Endothelial cell of umbilical vein (primary cell): ENCODE measurements around the gene NOP9. TPM values are rescaled to one million over a fixed set of nuclear protein-coding genes. Genes with fewer than 3 reads are reported as not detected.

ENCODE experiments used
- BruUV-seq: library from RNA; stranded (reverse); fragments of 400-500 nt; replicated peaks from 2 replicates; lab custom pipeline; 2021; lab: Mats Ljungman, UMichigan
- CTCF ChIA-PET: fragments of 300-600, 350-600 bp; sonication (Branson Sonifier 250); formaldehyde crosslinking; loops from one replicate; lab custom pipeline; 2021; ENCODE audit warnings: antibody characterized with exemption, inconsistent platforms; lab: Charles Lee
- POLR2A ChIA-PET: fragments of 300-600, 350-600 bp; sonication (Branson Sonifier 250); formaldehyde crosslinking; loops from one replicate; lab custom pipeline; 2021; ENCODE audit warnings: antibody characterized with exemption, inconsistent platforms; lab: Charles Lee
- DNase-seq: peaks from one replicate; pipeline ENCODE4 v3.0.0-alpha.2; 2011; ENCODE audit warnings: low read depth, low spot score
- FAIRE-seq: peaks from 2 replicates; lab custom pipeline; 2011; peaks lifted over from hg19 to GRCh38; lab: Jason Lieb, UNC
- H2AFZ ChIP-seq: 2 replicates; pipeline ENCODE4 v1.6.0; 2012; ENCODE audit warnings: low read depth, low read length, control low read depth, inconsistent platforms
- H3K27ac ChIP-seq: 2 replicates; pipeline ENCODE4 v1.5.1; 2011; ENCODE audit warnings: low read depth, mild to moderate bottlenecking, control low read depth, low read length, moderate library complexity; ENCODE audit not compliant: insufficient read depth
- H3K27me3 ChIP-seq, 2 experiments: 2 replicates each; pipeline versions ENCODE4 v1.6.0 to v1.6.1; 2011; ENCODE audit warnings: low read length in 2 of 2, mixed read lengths in 1 of 2; ENCODE audit not compliant: control insufficient read depth in 2 of 2, insufficient read depth in 2 of 2
- H3K36me3 ChIP-seq, 2 experiments: 2 replicates in 1 of 2; 3 replicates in 1 of 2; pipeline ENCODE4 v1.5.1; 2011; ENCODE audit warnings: low read length in 2 of 2, mild to moderate bottlenecking in 1 of 2, moderate library complexity in 1 of 2; ENCODE audit not compliant: control insufficient read depth in 2 of 2, insufficient read depth in 2 of 2; ENCODE audit errors: extremely low read depth in 1 of 2
- H3K4me1 ChIP-seq: 3 replicates; pipeline ENCODE4 v1.5.1; 2011; ENCODE audit warnings: mild to moderate bottlenecking, low read length; ENCODE audit not compliant: control insufficient read depth, insufficient read depth; ENCODE audit errors: extremely low read depth
- H3K4me2 ChIP-seq: 2 replicates; pipeline ENCODE4 v1.6.1; 2011; ENCODE audit warnings: low read length, control low read depth, mixed read lengths; ENCODE audit not compliant: insufficient read depth
- H3K4me3 ChIP-seq, 3 experiments: fragments of 200-600 bp in 1 of 3; sonication (generic), shearing (Covaris generic) in 1 of 3; replicated peaks in 1 of 3; 2 replicates each; pipeline ENCODE4 v1.5.1; 2011 to 2016; ENCODE audit warnings: control low read depth in 3 of 3, low read length in 3 of 3, mild to moderate bottlenecking in 2 of 3, inconsistent platforms in 1 of 3, low read depth in 1 of 3, moderate library complexity in 1 of 3; ENCODE audit not compliant: insufficient read depth in 1 of 3
- H3K79me2 ChIP-seq: 2 replicates; pipeline ENCODE4 v1.6.0; 2012; ENCODE audit warnings: low read length, inconsistent platforms; ENCODE audit not compliant: control insufficient read depth, insufficient read depth
- H3K9ac ChIP-seq: replicated peaks from 2 replicates; pipeline ENCODE3; 2011; ENCODE audit warnings: low read length, control low read depth; ENCODE audit not compliant: insufficient read depth; ENCODE audit errors: extremely low read depth
- H3K9me1 ChIP-seq: replicated peaks from 3 replicates; pipeline ENCODE4 v1.6.0; 2011; ENCODE audit warnings: mild to moderate bottlenecking, low read length; ENCODE audit not compliant: control insufficient read depth, insufficient read depth; ENCODE audit errors: extremely low read depth
- H3K9me3 ChIP-seq: replicated peaks from 2 replicates; pipeline ENCODE4 v1.5.1; 2012; ENCODE audit warnings: low read length, inconsistent platforms; ENCODE audit not compliant: control insufficient read depth, insufficient read depth
- H4K20me1 ChIP-seq: replicated peaks from 2 replicates; pipeline ENCODE3; 2011; ENCODE audit warnings: mild to moderate bottlenecking, low read length; ENCODE audit not compliant: control insufficient read depth, insufficient read depth; ENCODE audit errors: extremely low read depth
- EZH2 ChIP-seq: IDR thresholded peaks from 2 replicates; pipeline ENCODE4 v1.6.1; 2012; ENCODE audit warnings: borderline replicate concordance, low read depth, mild to moderate bottlenecking, moderate library complexity, low read length, inconsistent platforms; ENCODE audit not compliant: severe bottlenecking
- FOS ChIP-seq: IDR thresholded peaks from 2 replicates; pipeline ENCODE4 v1.6.1; 2011; ENCODE audit warnings: mild to moderate bottlenecking, low read length, moderate library complexity, borderline replicate concordance; ENCODE audit not compliant: insufficient read depth
- GATA2 ChIP-seq: IDR thresholded peaks from 2 replicates; pipeline ENCODE4 v1.7.0; 2011; ENCODE audit warnings: low read depth, mild to moderate bottlenecking, moderate library complexity, mixed read lengths, low read length; ENCODE audit not compliant: insufficient read length, insufficient read depth
- JUN ChIP-seq: IDR thresholded peaks from 2 replicates; pipeline ENCODE4 v1.6.1; 2011; ENCODE audit warnings: borderline replicate concordance, low read depth; ENCODE audit not compliant: insufficient read length, insufficient read depth
- MYC ChIP-seq: IDR thresholded peaks from one replicate; pipeline ENCODE4 v1.6.1; 2011; ENCODE audit warnings: mild to moderate bottlenecking, low read depth, low read length
- POLR2A ChIP-seq: IDR thresholded peaks from 2 replicates; pipeline ENCODE4 v1.6.1; 2012; ENCODE audit warnings: low read depth, mild to moderate bottlenecking, control low read depth, low read length
- POLR2AphosphoS5 ChIP-seq: IDR thresholded peaks from 2 replicates; pipeline ENCODE4 v1.6.1; 2012; ENCODE audit warnings: low read depth, mild to moderate bottlenecking, control low read depth, low read length, moderate library complexity; ENCODE audit not compliant: insufficient read depth
- dilution Hi-C: fragments of 300-500 bp; cut with MboI; formaldehyde crosslinking; loops from one replicate; pipeline ENCODE4 v1.15.0; 2019; ENCODE audit warnings: low sequenced_read_pairs; ENCODE audit not compliant: extremely low pct_ligation_motif_present
- intact Hi-C: fragments of 100-400 bp; cut with micrococcal nuclease; formaldehyde crosslinking; loops from one replicate; pipeline ENCODE4 v1.10.0; 2022
- polyA plus RNA-seq, 4 experiments: library from polyadenylated mRNA; depleted of rRNA in 3 of 4; stranded (reverse) in 3 of 4; unstranded in 1 of 4; fragments of >200 nt; gene quantifications; 2 replicates each; pipeline versions ENCODE4 v1.2.1 to v1.2.3, GENCODE V29; 2011 to 2012; ENCODE audit warnings: missing spikeins in 1 of 4
- total RNA-seq: library from RNA; stranded (reverse); gene quantifications from 2 replicates; pipeline ENCODE4 v1.2.3, GENCODE V29; 2021
- TF ChIP-seq, protein P1 (sequence below): IDR thresholded peaks from 2 replicates; pipeline ENCODE4 v1.6.1; 2011; ENCODE audit not compliant: insufficient read depth, insufficient read length
- TF ChIP-seq, protein P2 (sequence below), 2 donors: IDR thresholded peaks; 1 replicate in 1 of 2; 2 replicates in 1 of 2; pipeline ENCODE4 v1.5.1; 2011; ENCODE audit warnings: low read length in 2 of 2, mild to moderate bottlenecking in 2 of 2, moderate library complexity in 2 of 2, control low read depth in 1 of 2, inconsistent platforms in 1 of 2, low read depth in 1 of 2; ENCODE audit not compliant: insufficient read depth in 1 of 2; ENCODE audit errors: extremely low read depth in 1 of 2

NOP9 gene
- total and polyA plus RNA-seq, 2 donors (not counting 3 experiments of a cell fraction or from before 2014, with no cell fraction given) = 16.2 to 31.0 TPM

GRCh38 chr14:24291446-24292117 is 8.1 kb upstream of the NOP9 start:
- ChIA-PET CTCF (interaction anchor here (1.0 to 3.5 kb wide), 4 partner anchors 16 to 119 kb away, joined by 3 to 16 read pairs (median 10); partner anchors contain the start of genes CIDEB, MDP1 and TINF2), POLR2A (no interaction called here)
- Histone ChIP-seq H4K20me1 (no peaks in the 10 kb centered on the region), H3K27ac (no peak overlapping the region), H3K9me1 (no peaks in the 10 kb centered on the region), H3K27me3 (no peaks in the 10 kb centered on the region), H3K79me2 (no peaks in the 10 kb centered on the region), H3K9ac (no peak overlapping the region), H3K36me3 (peaks cover 5 to 19% of the 10 kb centered on the region in 2 experiments), H3K9me3 (no peaks in the 10 kb centered on the region), H3K4me1 (peaks cover 4% of the 10 kb centered on the region), H3K4me3 (no peak overlapping the region), H2AFZ (no peak overlapping the region), H3K4me2 (no peak overlapping the region)
- DNase-seq = no peak
- TF ChIP-seq JUN (no peak), POLR2AphosphoS5 (no peak), FOS (no peak), EZH2 (no peak), POLR2A (no peak), MYC (no peak), GATA2 (no peak)
- TF ChIP-seq, protein P1, sequence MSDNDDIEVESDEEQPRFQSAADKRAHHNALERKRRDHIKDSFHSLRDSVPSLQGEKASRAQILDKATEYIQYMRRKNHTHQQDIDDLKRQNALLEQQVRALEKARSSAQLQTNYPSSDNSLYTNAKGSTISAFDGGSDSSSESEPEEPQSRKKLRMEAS = no peak
- TF ChIP-seq, protein P2, sequence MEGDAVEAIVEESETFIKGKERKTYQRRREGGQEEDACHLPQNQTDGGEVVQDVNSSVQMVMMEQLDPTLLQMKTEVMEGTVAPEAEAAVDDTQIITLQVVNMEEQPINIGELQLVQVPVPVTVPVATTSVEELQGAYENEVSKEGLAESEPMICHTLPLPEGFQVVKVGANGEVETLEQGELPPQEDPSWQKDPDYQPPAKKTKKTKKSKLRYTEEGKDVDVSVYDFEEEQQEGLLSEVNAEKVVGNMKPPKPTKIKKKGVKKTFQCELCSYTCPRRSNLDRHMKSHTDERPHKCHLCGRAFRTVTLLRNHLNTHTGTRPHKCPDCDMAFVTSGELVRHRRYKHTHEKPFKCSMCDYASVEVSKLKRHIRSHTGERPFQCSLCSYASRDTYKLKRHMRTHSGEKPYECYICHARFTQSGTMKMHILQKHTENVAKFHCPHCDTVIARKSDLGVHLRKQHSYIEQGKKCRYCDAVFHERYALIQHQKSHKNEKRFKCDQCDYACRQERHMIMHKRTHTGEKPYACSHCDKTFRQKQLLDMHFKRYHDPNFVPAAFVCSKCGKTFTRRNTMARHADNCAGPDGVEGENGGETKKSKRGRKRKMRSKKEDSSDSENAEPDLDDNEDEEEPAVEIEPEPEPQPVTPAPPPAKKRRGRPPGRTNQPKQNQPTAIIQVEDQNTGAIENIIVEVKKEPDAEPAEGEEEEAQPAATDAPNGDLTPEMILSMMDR (IDR thresholded peaks at IDR 0.05; ENCODE audit: extremely low read depth in 1 of 2, insufficient read depth in 1 of 2, low read depth in 1 of 2, low read length in 2 of 2) = no peak
- no peak for FAIRE-seq
- intact Hi-C loops = no loop called here
- no TSS peak for BruUV-seq
- dilution Hi-C loops = no loop called here
